HTERT RPE-1 (cell line): ENCODE results near the gene PPP1R15B.

Source experiments
- in situ Hi-C: fragments of 300-500 bp; cut with MboI; formaldehyde crosslinking; loops from 4 replicates; pipeline ENCODE4 v1.14.3; 2020; ENCODE audit warnings: low sequenced_read_pairs

PPP1R15B gene

DNA sequence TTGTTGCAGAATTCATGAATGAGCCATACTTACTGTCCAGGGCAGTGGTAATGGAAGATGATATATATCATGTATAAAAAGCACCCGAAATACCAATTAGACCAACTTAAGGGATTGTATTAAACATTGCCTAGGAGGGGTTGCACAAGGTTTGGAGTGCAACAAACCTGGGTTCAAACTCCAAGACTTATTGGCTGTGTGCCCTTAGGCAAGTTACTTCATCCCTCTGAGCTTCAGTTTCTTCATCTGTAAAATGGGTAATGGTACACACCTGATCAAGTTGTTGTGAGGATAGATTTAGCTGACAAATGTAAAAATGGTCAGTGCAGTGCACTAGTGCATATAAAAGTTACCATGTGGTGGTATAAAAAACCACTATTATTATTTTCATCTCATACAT lies 9.8 kb upstream of the PPP1R15B start:
- in situ Hi-C loops: no loop called here

DNA sequence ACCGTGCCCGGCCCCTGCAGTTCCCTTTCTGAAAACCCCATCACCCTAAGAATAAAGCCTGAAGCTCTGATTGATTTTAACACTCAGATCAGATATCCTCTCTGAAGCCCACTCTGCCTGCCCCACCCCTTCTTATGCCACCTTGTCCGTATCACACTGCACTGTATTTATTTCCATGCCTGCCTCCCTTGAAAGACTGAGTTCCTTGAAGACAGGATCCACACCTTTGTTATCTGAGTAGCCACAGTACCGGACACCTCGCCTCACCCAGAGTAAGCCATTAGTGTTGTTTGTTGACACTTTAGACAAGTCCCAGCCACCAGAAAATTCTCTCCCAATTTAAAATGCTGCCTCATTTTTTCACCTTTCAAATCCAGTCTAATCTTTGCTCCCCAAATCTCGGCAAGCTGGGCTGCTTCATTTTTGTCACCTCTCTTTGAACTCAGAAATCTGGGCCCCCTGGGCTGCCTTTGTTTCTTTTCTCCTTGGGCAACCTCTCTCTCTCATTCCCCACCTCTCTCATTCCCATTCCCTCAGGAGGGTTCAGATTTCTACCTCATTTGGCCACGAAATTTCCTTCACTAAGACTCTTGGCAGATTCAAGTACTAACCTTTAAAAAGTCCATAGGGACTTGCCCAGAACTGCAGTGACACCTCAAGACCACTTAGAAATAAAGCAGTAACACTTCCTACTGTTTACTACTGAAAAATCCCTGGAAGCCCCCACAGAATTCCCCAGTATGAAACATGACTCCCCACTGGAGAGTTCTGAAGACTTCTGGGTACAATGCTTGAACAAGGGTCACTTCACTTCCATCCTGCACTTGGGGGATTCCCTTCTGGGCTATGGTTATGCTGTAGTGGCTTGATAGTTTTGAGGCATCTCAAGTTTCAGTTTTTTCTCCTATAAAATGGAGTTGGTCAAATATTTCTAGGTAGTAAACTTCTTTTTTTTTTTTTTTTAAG lies 8.7 kb upstream of the PPP1R15B start:
- in situ Hi-C loops: no loop called here

DNA sequence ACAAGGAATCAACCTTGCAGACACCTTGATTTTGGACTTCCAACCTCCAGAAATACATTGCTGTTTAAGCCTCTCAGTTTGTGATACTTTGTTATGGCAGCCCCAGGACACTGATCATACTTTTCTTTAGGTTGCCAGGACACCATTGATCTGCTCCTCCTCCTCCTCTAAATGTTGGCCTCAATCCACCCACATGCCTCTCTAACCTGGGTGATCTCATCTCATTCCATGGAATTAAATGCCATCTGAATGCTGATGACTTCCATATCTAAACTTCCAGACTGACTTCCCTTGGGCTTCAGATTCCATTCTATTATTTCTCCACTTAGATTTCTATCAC lies 7.4 kb upstream of the PPP1R15B start:
- in situ Hi-C loops: no loop called here

DNA sequence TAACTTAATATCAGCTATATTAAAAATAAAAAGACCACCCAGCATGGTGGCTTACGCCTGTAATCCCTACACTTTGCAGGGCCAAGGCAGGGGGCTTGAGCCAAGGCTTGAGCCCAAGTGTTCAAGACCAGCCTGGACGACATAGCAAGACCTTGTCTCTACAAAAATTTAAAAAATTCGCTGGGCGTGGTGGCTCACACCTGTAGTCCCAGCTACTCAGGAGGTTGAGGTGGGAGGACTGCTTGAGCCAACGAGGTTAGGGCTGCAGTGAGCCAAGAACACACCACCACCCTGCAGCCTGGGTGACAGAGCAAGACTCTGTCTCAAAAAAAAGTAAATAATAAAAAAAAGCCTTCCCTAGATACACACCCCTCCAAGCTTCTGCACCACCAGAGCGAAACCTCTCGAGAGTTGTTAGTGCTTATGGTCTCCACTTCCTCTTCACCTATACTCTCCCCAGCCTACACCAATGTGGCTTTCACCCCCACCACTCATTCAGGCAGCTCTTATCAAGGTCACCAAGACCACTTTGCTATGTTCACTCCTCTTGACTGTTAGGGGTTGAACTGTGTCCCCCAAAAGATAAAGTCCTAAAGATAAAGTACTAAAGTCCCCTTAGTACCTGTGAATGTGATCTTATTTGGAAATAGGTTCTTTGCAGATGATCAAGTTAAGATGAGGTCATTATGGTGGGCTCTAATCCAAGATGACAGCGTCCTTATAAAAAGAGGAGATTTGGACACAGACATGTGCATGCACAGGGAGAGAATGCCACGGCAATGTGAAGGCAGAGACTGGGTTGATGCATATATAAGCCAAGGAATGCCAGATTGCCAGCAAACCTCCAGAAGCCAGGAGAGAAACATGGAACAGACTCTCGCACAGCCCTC lies 6.8 kb upstream of the PPP1R15B start:
- in situ Hi-C loops: no loop called here

DNA sequence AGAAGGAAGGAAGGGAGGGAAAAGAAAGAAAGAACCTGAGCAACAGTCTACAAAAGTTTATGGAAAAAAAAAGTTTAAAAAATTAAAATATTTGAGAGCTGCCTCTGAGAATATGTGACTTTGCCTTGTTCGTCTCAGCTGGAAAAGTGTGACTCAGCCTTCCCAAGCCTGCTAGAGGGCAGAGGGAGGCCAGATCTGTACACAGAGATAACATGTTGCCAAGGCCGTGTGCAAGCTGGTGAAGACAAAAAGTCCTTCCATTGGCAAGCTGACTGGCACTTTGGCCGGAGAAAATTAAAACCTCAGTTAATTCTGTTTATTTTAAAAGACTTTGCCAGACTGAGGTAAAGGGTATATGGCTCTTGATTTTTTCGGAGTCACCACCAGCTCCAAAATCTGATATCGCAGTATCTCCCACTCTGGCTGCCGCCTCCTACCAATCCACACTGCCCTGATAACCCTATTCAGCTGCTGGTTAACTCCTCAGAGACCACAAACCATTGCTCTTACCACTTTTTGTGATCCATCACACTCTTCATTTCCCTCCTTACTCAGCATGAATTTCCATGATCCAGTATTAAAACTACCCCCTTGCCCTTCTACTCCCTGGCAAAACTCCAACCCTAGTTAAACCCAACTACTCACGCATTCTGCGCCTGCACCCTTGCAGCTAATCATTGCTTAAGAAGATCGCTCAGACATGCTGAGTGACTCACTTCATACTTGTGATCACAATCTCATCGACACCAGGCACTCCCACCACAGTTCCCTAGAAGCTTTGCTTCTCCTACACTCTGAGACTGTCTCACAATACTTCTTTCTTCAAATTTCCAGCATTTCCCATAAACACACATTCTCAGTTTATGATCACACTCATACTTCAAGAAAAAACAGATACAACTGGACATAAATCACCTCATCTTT lies 5.7 kb upstream of the PPP1R15B start:
- in situ Hi-C loops: no loop called here

DNA sequence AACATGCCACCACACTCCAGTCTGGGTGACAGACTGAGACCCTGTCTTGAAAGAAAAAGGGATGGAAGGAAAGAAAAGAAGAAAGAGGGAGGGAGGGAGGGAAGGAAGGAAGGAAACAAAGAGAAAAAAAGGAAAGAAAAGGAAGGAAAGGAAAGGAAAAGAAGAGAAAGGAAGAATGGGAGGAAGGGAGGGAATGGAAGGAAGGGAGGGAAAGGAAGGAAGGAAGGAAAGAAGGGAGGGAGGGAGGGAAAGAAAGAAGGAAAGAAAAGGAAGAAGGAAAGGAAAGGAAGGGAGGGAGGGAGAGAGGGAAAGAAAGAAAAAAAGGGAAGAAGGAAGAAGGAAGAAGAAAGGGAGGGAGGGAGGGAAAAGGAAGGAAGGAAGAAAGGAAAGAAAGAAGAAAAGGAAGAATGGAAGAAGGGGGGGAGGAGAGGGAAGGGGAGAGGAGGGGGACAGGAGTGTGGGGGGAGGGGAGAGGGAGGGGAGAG lies 5.0 kb upstream of the PPP1R15B start:
- in situ Hi-C loops: no loop called here

DNA sequence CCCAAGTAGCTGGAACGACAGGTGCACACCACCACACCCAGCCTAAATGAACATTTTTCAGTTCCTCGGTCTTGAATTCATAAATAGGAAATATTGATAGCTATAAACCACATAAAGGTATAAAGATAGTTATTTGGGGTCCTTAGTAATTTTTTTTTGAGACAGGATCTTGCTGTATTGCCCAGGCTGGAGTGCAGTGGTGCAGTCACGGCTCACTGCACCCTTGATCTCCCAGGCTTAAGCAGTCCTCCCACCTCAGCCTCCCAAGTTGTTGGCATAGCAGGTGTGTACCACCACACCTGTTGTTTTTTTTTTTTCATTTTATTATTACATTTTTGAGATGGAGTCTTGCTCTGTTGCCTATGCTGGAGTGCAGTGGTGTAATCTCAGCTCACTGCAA lies 3.7 kb upstream of the PPP1R15B start:
- in situ Hi-C loops: no loop called here

DNA sequence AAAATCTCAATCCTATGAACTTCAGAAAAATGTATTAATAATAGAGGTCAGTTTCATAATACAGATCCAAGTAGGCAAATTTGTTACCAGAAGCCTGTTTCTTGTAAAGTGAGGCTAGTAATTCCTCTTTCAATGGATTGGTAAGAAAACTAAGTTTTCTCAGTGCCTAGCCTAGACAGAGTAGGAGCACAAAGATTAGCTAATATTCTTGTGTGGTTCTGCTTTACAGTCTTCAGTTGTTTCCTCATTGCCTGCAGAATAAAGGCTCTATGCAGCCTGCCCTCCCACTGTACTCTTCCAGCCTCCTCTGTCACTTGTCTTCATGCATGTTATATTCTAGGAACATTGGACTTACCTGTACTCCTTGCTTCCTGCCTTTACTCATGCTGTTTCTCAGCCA lies 2.4 kb upstream of the PPP1R15B start:
- in situ Hi-C loops: no loop called here

DNA sequence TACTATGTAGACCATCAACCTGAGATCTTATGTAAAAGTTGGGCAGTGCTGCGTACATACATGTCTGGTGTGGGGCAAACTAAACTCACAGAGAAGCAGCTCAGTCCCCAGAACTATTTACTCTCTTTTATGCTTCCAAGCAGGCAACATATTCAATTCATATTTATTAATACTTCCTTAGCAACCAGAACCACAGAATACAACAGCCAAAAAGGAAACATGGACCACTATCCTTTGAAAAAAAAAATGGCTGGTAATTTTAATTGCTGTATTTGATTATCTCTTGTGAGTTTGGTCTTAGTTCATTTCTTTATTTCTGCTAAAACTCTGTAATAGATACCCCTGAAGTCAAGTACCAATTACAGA lies 1.5 kb upstream of the PPP1R15B start:
- in situ Hi-C loops: no loop called here

DNA sequence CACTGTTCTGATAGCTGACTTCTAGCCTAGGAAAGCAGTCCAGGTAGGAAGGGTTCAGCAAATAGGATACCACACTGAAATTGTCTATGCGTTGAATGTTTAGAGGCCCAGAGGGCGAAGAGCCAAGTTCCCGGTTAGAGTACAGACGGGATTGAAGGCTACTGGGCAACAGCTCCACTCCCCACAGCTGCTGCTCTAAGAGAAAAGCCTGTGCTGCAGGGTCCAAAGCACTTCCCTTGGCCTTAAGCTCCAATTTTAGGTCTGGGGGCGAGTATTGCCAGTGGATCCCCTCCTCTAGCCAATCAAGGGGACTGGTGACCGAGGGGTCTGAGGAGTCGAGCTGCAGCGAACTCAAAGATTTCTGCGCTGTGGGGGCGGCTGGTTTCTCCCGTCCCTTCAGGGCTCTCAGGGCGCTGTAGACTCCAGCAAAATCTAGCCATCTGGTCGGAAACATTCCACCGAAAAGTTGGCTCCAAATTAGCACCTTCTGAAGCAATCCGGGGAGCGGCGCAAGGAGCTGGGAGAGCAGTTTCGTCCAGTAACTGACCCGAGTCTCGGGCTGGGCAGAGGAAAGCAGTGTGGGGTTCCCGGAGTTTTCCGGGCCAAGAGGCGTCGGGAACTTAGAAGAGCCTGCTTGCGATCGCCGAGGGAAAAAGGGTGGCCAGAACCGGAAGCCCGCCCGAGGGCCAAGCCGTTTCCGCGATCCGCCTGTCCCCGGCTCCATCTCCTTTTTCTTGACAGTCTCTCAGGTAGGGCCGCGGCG lies 748 bp downstream of the PPP1R15B start:
- in situ Hi-C loops: no loop called here

DNA sequence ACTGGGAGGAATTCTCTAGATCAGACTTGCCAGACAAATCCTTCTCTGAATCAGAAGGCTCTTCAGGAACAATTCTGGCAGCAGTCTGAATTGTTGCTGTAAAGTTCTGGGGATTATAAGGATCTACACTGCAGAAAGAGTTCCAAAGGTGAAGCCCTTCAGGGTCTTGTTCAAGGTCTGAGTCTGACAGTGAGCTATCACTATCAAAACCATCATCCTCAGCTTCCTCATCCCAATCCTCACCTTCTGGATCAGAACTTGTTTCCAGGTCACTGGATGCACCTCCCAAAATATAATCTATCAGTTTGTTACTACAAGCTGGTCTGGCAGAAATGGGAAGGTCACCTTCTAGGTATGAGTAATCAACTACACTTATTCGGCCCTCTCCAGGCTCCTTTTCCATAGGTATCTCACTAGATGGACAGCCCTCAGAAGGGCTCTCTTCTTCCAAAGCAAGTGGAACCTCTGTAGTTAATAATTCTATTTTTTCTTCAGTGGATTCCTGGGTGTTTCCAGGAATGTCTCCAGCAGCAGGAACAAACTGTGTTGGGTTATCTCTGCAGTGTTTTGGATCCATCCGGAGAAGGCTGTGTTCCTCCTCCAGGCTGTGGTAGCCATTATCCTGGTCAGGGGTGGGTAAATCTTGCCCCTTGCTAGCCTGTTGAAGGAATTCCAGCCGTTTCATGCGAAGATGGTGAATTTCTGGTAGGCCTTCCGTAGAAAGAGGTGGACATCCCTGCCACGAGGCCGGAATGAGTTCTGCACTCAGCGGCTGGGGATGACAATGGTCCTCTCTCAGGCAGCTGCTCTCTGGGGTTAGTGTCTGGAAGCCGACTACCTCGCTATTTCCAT lies 1.6 kb downstream of the PPP1R15B start:
- in situ Hi-C loops: no loop called here

DNA sequence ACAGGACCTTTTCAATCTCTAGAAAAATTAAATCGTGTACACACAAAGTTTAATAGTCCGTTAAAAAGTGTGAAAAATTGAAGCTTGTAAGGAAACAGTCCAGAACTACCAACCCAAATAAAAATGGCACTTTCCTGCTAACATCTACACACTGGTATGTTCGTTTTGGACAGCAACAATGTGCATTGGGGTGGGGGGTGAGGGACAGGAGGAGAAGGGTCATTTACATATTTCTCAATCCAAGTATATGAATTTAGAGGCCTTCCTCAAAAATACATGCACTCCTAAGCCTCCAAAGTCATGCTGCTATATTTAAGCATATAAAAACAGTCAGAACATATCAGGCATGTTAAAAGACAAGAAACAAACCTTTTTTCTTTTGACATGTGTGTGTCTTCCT lies 2.5 kb downstream of the PPP1R15B start:
- in situ Hi-C loops: no loop called here

DNA sequence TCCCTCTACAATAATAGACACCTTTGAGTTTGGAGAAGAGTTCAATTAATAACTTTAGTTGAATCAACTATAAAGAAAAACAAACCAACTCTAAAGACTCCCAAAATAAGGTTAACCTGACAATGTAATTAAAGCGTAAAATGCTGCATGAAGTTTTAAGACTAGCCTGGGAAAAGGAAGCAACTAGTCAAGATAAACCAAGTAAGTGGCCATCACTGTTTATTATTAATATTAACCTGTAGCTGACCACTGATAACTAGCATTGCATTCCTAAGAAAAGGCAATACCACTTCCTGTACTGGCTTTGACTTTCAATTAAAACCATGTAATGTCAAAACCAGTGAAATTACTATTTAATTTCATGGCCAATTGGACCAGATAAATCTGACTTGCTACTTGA lies 3.0 kb downstream of the PPP1R15B start:
- in situ Hi-C loops: no loop called here

DNA sequence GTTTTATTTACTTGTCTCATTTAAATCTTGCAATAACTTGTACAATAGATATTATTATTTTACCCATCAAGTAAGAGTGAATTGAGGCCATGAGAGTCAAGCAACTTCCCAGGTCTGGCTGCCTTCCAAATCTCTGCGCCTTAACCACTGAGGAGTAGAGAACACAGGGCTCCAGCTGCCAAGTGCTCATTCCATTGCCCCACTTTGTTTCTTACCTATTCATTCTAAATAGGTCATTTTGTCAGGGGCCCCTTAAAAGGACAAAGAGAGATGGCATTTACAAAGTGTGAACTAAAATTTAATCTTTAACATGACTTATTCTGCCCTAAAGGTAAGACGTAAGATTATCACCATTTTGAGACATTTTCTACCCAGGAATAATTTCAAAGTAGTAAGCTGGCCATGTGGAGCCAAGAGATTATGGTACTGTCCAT lies 3.5 kb downstream of the PPP1R15B start:
- in situ Hi-C loops: no loop called here

DNA sequence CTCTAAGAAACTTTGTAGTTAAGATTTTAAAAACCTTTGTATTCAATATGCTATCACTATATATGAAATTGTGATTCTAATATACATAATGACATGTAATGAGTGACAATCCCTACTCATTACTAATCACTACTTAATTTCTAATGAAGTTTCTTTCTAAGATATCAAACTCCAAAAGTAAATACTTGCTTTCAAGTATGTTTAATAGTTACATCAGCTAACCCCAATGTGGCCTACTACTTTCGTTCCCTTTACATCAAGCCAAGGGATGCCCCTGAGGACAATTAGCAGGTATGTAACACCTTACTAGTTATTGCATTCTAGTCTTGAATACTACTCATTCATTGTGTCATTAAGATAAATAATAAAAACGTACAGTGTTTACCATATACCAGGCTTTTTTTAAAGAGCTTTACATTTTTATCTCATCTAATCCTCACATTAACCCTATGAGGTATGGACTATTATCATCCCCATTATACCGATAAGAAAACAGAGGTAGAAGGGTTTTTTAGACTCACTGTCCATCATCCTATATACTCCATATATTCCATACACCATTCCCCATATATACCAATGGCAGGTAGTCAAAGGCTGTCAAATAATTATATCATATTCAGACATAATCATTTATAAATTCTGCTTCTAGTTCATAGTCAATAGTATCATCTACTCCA lies 4.2 kb downstream of the PPP1R15B start:
- in situ Hi-C loops: no loop called here

DNA sequence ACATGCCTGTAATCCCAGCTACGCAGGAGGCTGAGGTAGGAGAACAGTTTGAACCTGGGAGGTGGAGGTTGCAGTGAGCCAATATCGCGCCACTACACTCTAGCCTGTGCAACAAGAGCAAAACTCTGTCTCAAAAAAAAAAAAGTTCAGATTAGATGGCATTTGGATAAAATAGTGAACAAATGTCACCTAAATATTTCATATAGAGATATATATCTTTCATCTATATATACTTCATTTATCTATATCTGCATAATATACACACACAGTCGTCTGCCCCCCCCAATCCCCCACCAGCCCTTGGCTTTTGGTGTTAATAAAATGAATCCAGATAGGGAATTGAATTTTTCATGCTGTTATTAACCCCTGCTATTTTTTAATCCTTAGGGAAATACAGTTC lies 5.0 kb downstream of the PPP1R15B start:
- in situ Hi-C loops: no loop called here

DNA sequence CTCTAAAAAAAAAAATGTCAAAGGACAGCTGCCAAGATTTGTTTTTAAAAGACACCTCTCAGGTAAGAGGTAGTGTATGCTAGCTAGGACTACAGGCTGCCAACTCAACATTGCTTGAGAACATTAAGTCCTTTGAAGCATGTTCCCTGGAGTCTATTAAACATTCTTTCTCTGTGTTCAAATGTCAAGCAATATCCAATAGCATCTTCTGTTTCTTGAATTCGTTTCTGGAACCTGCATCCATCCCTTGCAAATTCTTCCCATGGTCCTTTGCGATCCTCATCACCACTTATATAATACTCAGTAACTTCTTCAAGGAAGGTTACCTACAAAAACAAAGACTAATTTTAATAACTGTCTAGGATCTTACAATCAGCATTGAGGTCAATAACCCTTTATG lies 5.6 kb downstream of the PPP1R15B start:
- in situ Hi-C loops: no loop called here

DNA sequence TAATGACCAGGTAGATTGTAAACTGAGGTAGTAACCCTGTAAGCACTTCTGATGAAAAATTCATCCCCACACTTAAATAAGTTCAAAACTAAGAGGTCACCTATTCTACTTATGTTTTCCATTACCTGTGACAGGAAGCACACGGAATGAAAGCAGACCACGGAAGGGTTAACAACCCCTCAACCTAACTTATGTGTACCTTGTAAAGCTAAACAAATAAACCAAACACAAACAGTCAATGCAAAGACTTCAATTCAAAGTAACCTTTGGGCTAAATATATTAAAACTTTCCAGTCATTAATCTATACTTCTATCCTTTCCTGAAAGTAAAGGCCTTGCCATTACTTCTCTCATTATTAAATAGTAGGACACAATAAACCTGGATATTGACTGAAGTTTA lies 7.0 kb downstream of the PPP1R15B start:
- in situ Hi-C loops: no loop called here

DNA sequence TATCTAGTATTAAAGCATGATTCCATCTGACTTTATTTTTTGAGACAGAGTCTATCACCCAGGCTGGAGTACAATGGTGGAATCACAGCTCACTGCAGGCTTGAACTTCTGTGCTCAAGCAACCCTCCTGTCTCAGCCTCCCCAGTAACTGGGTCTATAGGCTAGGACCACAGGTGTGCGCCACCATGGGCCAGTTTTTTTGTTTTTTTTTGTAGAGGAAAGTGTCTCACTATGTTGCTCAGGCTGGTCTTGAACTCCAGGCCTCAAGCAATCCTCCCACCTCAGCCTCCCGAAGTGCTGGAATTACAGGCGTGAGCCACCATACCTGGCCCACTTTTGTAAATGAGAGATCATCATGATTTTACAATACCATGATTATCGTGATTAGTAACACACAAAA lies 9.2 kb downstream of the PPP1R15B start:
- in situ Hi-C loops: no loop called here
